ENCODE data around the gene BUD23. TPM values are rescaled to one million over a fixed set of nuclear protein-coding genes. Genes with fewer than 3 reads are reported as not detected.

Gene BUD23
- total and polyA plus RNA-seq, 9 of the 15 experiments (the other 6 are each of a cell fraction or from before 2014, with no cell fraction given) = 79.5 to 270 (median 150) TPM

GRCh38 chr7:73738612-73739386, 55.4 kb downstream of the BUD23 start, which contains the start of gene ABHD11 (continued):
- peak; percentile 62; the same call in 1 of the 2 replicates for TF ChIP-seq RERE (CRISPR knock-in tag; IDR thresholded peaks at IDR 0.05; ENCODE audit: borderline replicate concordance)
- TF ChIP-seq HDAC6 (IDR thresholded peaks at IDR 0.05; ENCODE audit: low read depth, low read length) = no peak; the same call in 1 of the 2 replicates
- no peak for TF ChIP-seq KHSRP (IDR thresholded peaks at IDR 0.05)
- no peak for TF ChIP-seq CBFA2T2 (conservative IDR thresholded peaks at IDR 0.05)
- 0 out of 2 replicates have a peak, but pooled peaks have one; percentile 65 for TF ChIP-seq RHOXF2B (CRISPR knock-in tag; conservative IDR thresholded peaks at IDR 0.05)
- no peak for TF ChIP-seq ASH1L (IDR thresholded peaks at IDR 0.05; ENCODE audit: borderline replicate concordance, low read depth, partially characterized antibody)
- TF ChIP-seq CREM (IDR thresholded peaks at IDR 0.05; ENCODE audit: low read depth) = peak; percentile 85
- peak; percentile 83; the same call in 1 of the 2 replicates for TF ChIP-seq MTA3 (IDR thresholded peaks at IDR 0.05; ENCODE audit: borderline replicate concordance)
- TF ChIP-seq JUND (IDR thresholded peaks at IDR 0.05; ENCODE audit: borderline replicate concordance, low read depth, low read length) = peak; percentile 93
- TF ChIP-seq JUND (tag; IDR thresholded peaks at IDR 0.05; ENCODE audit: borderline replicate concordance, low read depth, low read length) = peak; percentile 75; the same call in 1 of the 3 replicates
- peak; percentile 74 for TF ChIP-seq SMAD1 (IDR thresholded peaks at IDR 0.05; ENCODE audit: low read depth, low read length, partially characterized antibody)
- TF ChIP-seq RNF219 (CRISPR knock-in tag; IDR thresholded peaks at IDR 0.05) = no peak
- no peak for TF ChIP-seq ZNF609 (CRISPR knock-in tag; IDR thresholded peaks at IDR 0.05; ENCODE audit: borderline replicate concordance)
- TF ChIP-seq CHCHD3 (CRISPR knock-in tag; IDR thresholded peaks at IDR 0.05) = no peak
- peak; percentile 79; the same call in 1 of the 2 replicates for TF ChIP-seq NR2F6 (CRISPR knock-in tag; IDR thresholded peaks at IDR 0.05)
